H1 (cell line): Measurements from ENCODE around the gene CYB561A3. TPM values are rescaled to one million over a fixed set of nuclear protein-coding genes. Genes with fewer than 3 reads are reported as not detected.
"Not testable (repeated sequence)": the region's sequence is repeated elsewhere in the genome, so short reads cannot be mapped to it uniquely, and the experiment has no call there.

Source experiments
- CTCF ChIA-PET: fragments of 300-600 bp; sonication (Branson Sonifier 250); formaldehyde crosslinking; loops from one replicate; lab custom pipeline; 2021; ENCODE audit not compliant: partially characterized antibody; lab: Charles Lee
- POLR2A ChIA-PET: fragments of 300-600 bp; sonication (Branson Sonifier 250); formaldehyde crosslinking; loops from one replicate; lab custom pipeline; 2021; ENCODE audit warnings: inconsistent platforms; ENCODE audit not compliant: partially characterized antibody; lab: Charles Lee
- DNase-seq, 2 experiments: peaks; one replicate each; pipeline versions ENCODE4 v3.0.0 to v3.0.0-alpha.2; 2010 to 2022; ENCODE audit warnings: low spot score in 2 of 2, low read depth in 1 of 2, mixed read lengths in 1 of 2
- FAIRE-seq: peaks from 2 replicates; lab custom pipeline; 2011; peaks lifted over from hg19 to GRCh38; lab: Jason Lieb, UNC
- H2AFZ ChIP-seq: 2 replicates; pipeline ENCODE4 v1.8.1; 2012; ENCODE audit warnings: low read length, inconsistent platforms
- H2AK5ac ChIP-seq: 2 replicates; pipeline ENCODE4 v1.6.1; 2013; ENCODE audit warnings: low read depth, low read length
- H2BK120ac ChIP-seq: replicated peaks from 2 replicates; pipeline ENCODE3; 2013; ENCODE audit warnings: low read depth, low read length, inconsistent platforms
- H2BK12ac ChIP-seq: 2 replicates; pipeline ENCODE4 v1.6.1; 2013; ENCODE audit warnings: low read depth, low read length
- H2BK15ac ChIP-seq: 2 replicates; pipeline ENCODE4 v1.6.1; 2013; ENCODE audit warnings: low read length
- H2BK20ac ChIP-seq: 2 replicates; pipeline ENCODE4 v1.6.1; 2013; ENCODE audit warnings: low read length
- H2BK5ac ChIP-seq: 2 replicates; pipeline ENCODE4 v1.6.1; 2013; ENCODE audit warnings: low read depth, low read length
- H3K14ac ChIP-seq: 2 replicates; pipeline ENCODE4 v1.6.1; 2013; ENCODE audit warnings: inconsistent platforms; ENCODE audit not compliant: insufficient read length
- H3K18ac ChIP-seq: 2 replicates; pipeline ENCODE4 v1.6.1; 2013; ENCODE audit warnings: low read length; ENCODE audit errors: extremely low read depth
- H3K23ac ChIP-seq: 2 replicates; pipeline ENCODE4 v1.6.1; 2013; ENCODE audit warnings: inconsistent platforms; ENCODE audit not compliant: insufficient read length
- H3K23me2 ChIP-seq: 2 replicates; pipeline ENCODE4 v1.6.1; 2013; ENCODE audit warnings: low read depth, low read length
- H3K27ac ChIP-seq: 2 replicates; pipeline ENCODE4 v1.6.1; 2011; ENCODE audit warnings: low read depth, low read length, inconsistent platforms
- H3K27me3 ChIP-seq, 4 experiments: replicated peaks in 1 of 4; 1 replicate in 1 of 4; 2 replicates in 3 of 4; pipeline versions ENCODE4 v1.6.1 to v1.8.1; 2011 to 2013; ENCODE audit warnings: low read length in 3 of 4, mild to moderate bottlenecking in 3 of 4, inconsistent platforms in 2 of 4, mixed read lengths in 2 of 4, moderate library complexity in 1 of 4; ENCODE audit not compliant: control insufficient read depth in 3 of 4, insufficient read depth in 3 of 4; ENCODE audit errors: extremely low read depth in 1 of 4
- H3K36me3 ChIP-seq, 4 experiments: 2 replicates each; pipeline versions ENCODE4 v1.6.1 to v1.8.1; 2011 to 2013; ENCODE audit warnings: mild to moderate bottlenecking in 4 of 4, low read length in 3 of 4, moderate library complexity in 2 of 4, control low read depth in 1 of 4, inconsistent platforms in 1 of 4; ENCODE audit not compliant: insufficient read depth in 4 of 4, control insufficient read depth in 2 of 4
- H3K4ac ChIP-seq: replicated peaks from 2 replicates; pipeline ENCODE3; 2013; ENCODE audit warnings: low read length, low read depth, mixed read lengths, inconsistent platforms; ENCODE audit not compliant: insufficient read length
- H3K4me1 ChIP-seq, 4 experiments: replicated peaks in 1 of 4; 1 replicate in 1 of 4; 2 replicates in 3 of 4; pipeline versions ENCODE4 v1.6.1 to v1.8.1; 2011 to 2013; ENCODE audit warnings: low read length in 3 of 4, inconsistent platforms in 2 of 4, mixed read lengths in 1 of 4; ENCODE audit not compliant: insufficient read depth in 4 of 4, control insufficient read depth in 3 of 4
- H3K4me2 ChIP-seq, 2 experiments: 2 replicates each; pipeline versions ENCODE4 v1.6.1 to v1.8.1; 2011 to 2013; ENCODE audit warnings: low read depth in 2 of 2, low read length in 2 of 2, control low read depth in 1 of 2, inconsistent platforms in 1 of 2, mild to moderate bottlenecking in 1 of 2; ENCODE audit not compliant: insufficient read depth in 1 of 2
- H3K4me3 ChIP-seq, 4 experiments: fragments of 200-600, 300-600 bp in 1 of 4; sonication (generic), shearing (Covaris generic), sonication (Bioruptor Twin) in 1 of 4; 2 replicates each; pipeline versions ENCODE4 v1.5.1 to v1.8.1; 2011 to 2016; ENCODE audit warnings: low read length in 4 of 4, low read depth in 3 of 4, control low read depth in 2 of 4, inconsistent platforms in 2 of 4, mild to moderate bottlenecking in 2 of 4, mixed read lengths in 1 of 4, moderate library complexity in 1 of 4; ENCODE audit not compliant: insufficient read depth in 2 of 4; ENCODE audit errors: extremely low read depth in 1 of 4
- H3K56ac ChIP-seq: replicated peaks from 2 replicates; pipeline ENCODE3; 2013; ENCODE audit warnings: low read depth, mild to moderate bottlenecking, mixed read lengths, low read length, inconsistent platforms; ENCODE audit not compliant: insufficient read length
- H3K79me1 ChIP-seq: 2 replicates; pipeline ENCODE4 v1.6.1; 2013; ENCODE audit warnings: low read depth, low read length, control low read depth
- H3K79me2 ChIP-seq, 2 experiments: 2 replicates each; pipeline versions ENCODE4 v1.6.1 to v1.8.1; 2012 to 2013; ENCODE audit warnings: low read length in 2 of 2, mild to moderate bottlenecking in 2 of 2, inconsistent platforms in 1 of 2; ENCODE audit not compliant: insufficient read depth in 2 of 2, control insufficient read depth in 1 of 2
- H3K9ac ChIP-seq, 4 experiments: replicated peaks in 1 of 4; 1 replicate in 1 of 4; 2 replicates in 3 of 4; pipeline versions ENCODE4 v1.6.1 to v1.8.1; 2011 to 2013; ENCODE audit warnings: low read depth in 3 of 4, low read length in 3 of 4, control low read depth in 2 of 4, mild to moderate bottlenecking in 2 of 4, moderate library complexity in 2 of 4, inconsistent platforms in 1 of 4; ENCODE audit errors: extremely low read depth in 1 of 4
- H3K9me3 ChIP-seq, 2 experiments: 2 replicates each; pipeline versions ENCODE4 v1.6.1 to v1.8.1; 2012 to 2013; ENCODE audit warnings: mild to moderate bottlenecking in 2 of 2, moderate library complexity in 2 of 2, control low read depth in 1 of 2, inconsistent platforms in 1 of 2, low read depth in 1 of 2, low read length in 1 of 2, mixed read lengths in 1 of 2; ENCODE audit not compliant: insufficient read depth in 2 of 2
- H4K20me1 ChIP-seq, 2 experiments: replicated peaks in 1 of 2; 2 replicates each; pipeline versions ENCODE3 to v1.8.1; 2011 to 2013; ENCODE audit warnings: inconsistent platforms in 2 of 2, low read length in 2 of 2, mild to moderate bottlenecking in 1 of 2; ENCODE audit not compliant: insufficient read depth in 2 of 2, control insufficient read depth in 1 of 2
- H4K5ac ChIP-seq: 2 replicates; pipeline ENCODE4 v1.6.1; 2013; ENCODE audit warnings: low read length, low read depth, mixed read lengths, inconsistent platforms; ENCODE audit not compliant: insufficient read length
- H4K8ac ChIP-seq: 2 replicates; pipeline ENCODE4 v1.8.0; 2013; ENCODE audit warnings: mild to moderate bottlenecking, moderate library complexity, low read length, inconsistent platforms; ENCODE audit not compliant: insufficient read depth; ENCODE audit errors: extremely low read depth
- H4K91ac ChIP-seq: replicated peaks from 2 replicates; pipeline ENCODE3; 2013; ENCODE audit warnings: low read length, mixed read lengths, inconsistent platforms; ENCODE audit not compliant: insufficient read length
- MAFK ChIP-seq: IDR thresholded peaks from 2 replicates; pipeline ENCODE4 v1.6.1; 2012; ENCODE audit warnings: low read depth, mild to moderate bottlenecking, improper control_type of control experiment, low read length
- NRF1 ChIP-seq: IDR thresholded peaks from 2 replicates; pipeline ENCODE4 v1.6.1; 2011; ENCODE audit warnings: mild to moderate bottlenecking, low read depth, low read length, improper control_type of control experiment
- POLR2AphosphoS5 ChIP-seq: IDR thresholded peaks from 2 replicates; pipeline ENCODE4 v1.6.1; 2011; ENCODE audit warnings: low read depth, low read length
- WGBS, 2 experiments: shearing (Covaris generic) in 1 of 2; methylation state at CpG; one replicate each; pipeline versions ENCODE4 v1.1.6 to v1.1.7; 2013 to 2015; ENCODE audit warnings: low lambda C conversion rate in 2 of 2, mixed read lengths in 2 of 2, inconsistent platforms in 1 of 2, low coverage in 1 of 2, missing lambda C conversion rate in 1 of 2; ENCODE audit not compliant: insufficient replicate concordance in 2 of 2, insufficient coverage in 1 of 2, insufficient read length in 1 of 2; ENCODE audit errors: extremely low coverage in 1 of 2, missing lambda C conversion rate in 1 of 2; 5-methylcytosine and 5-hydroxymethylcytosine counted together
- polyA plus RNA-seq, 7 experiments: library from polyadenylated mRNA; depleted of rRNA in 3 of 7; stranded (reverse) in 5 of 7; unstranded in 2 of 7; fragments of >200 nt in 5 of 7; fragments of 200-250 nt in 2 of 7; gene quantifications; 1 replicate in 5 of 7; 2 replicates in 1 of 7; 4 replicates in 1 of 7; pipeline versions ENCODE4 v1.2.1 to v1.2.3, GENCODE V29; 2011 to 2013; ENCODE audit warnings: missing spikeins in 2 of 7, mixed read lengths in 2 of 7
- total RNA-seq: library from RNA; stranded (reverse); fragmentation: NEBNext Ultra II Directional; extraction: Animal tissue kit (Norgen Biotek cat#: 25700); gene quantifications from 2 replicates; pipeline ENCODE4 v1.2.1, GENCODE V29; 2021

Gene CYB561A3
- total and polyA plus RNA-seq, 2 of the 8 experiments (the other 6 are each of a cell fraction or from before 2014, with no cell fraction given) = 29.6 to 41.2 TPM

DNA sequence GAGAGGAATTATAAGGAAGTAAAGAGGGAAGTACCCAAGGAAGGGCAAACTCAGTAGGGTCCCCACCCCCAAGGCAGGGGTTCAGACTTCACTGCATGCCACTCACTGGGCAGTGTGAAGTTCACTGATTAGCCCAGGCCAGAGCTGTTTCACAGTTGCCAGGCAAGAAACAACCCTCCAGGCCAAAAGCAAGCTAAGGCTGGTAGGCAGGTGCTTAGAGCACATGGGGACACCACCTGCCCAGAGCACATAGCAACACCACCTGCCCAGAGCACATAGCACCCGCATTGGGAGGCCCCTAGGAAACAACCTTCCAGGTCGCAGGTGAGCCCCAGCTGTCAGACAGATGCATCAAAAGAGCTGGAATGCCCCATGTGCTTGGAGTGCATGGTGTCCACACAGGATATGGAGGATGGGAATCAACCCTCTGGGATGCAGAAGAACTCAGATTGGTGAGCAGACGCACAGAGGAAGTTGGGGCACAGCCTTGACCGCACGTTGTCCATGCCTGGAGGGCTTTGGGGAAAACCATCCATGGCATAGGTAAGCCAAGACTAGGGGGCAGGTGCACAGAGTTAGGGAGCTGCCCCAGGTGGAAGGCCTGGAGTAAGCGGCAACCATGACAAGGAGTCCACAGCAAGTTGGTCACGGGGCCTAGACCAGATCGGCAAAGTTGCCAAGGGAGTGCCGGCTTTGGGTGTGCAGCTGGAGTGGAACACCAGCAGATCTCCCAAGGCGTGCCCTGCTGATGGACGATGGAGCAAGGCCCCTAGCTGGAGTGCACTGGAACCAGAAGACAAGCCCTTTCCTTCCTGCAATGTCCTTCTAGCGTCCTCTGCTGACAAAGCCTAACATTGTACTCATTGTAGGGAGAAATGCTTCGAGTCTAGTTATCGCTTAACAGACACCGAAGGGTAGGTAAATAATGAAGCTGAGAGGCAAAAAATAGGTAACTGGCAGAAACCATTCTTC lies 22.9 kb upstream of the CYB561A3 start (continued):
- TF ChIP-seq NRF1 (no peak), MAFK (no peak), POLR2AphosphoS5 (no peak)

DNA sequence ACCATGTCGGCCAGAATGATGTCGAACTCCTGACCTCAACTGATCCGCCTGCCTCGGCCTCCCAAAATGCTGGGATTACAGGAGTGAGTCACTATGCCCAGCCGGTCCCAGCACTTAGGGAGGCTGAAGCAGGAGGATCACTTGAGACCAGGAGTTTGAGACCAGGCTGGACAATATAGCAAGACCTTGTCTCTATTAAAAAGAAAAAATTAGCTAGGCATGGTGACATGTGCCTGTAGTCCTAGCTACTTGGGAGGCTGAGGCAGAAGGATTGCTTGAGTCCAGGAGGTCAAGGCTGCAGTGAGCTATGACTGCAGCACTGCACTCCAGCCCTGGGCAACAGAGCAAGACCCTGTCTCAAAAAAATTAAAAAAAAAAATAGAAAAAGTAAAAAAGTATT lies 22.2 kb upstream of the CYB561A3 start:
- H3K18ac ChIP-seq, H3K36me3 ChIP-seq, H3K27ac ChIP-seq, DNase-seq, H3K9me3 ChIP-seq, H3K23ac ChIP-seq, H3K4me2 ChIP-seq, H4K20me1 ChIP-seq, H3K9ac ChIP-seq, H3K4me3 ChIP-seq, H4K91ac ChIP-seq, H3K14ac ChIP-seq, FAIRE-seq, H3K27me3 ChIP-seq, H3K4me1 ChIP-seq, H4K5ac ChIP-seq, H3K79me1 ChIP-seq, H3K4ac ChIP-seq, H2BK15ac ChIP-seq, H3K79me2 ChIP-seq, H3K56ac ChIP-seq, H2AK5ac ChIP-seq, H3K23me2 ChIP-seq, H2AFZ ChIP-seq, H2BK120ac ChIP-seq, H2BK20ac ChIP-seq, H2BK5ac ChIP-seq, H4K8ac ChIP-seq, H2BK12ac ChIP-seq: not testable (repeated sequence)
- ChIA-PET CTCF (interaction anchor here (0.7 to 9.4 kb wide), 19 partner anchors 9 to 724 kb away, joined by 3 to 290 read pairs (median 11); partner anchors contain the start of genes CPSF7, CYB561A3, DDB1 and SDHAF2), POLR2A (interaction anchor here (1.3 to 38.6 kb wide), 4 partner anchors 8 to 46 kb away, joined by 4 to 1106 read pairs (median 10); partner anchors contain the start of genes CPSF7, CYB561A3, DDB1 and SDHAF2)
- 92% methylated on average over 5 of the region's 5 CpGs; no CpG with 5 or more reads in 1 of the 2 experiments for WGBS, 2 experiments
